Naive B cell (primary cell): Measurements from ENCODE around the gene DDX24. TPM values are rescaled to one million over a fixed set of nuclear protein-coding genes. Genes with fewer than 3 reads are reported as not detected.

Source experiments
- ATAC-seq, 2 donors: fragments of 150-1000 bp; cut with Tn5 transposase; 2 replicates each; pipeline ENCODE4 v1.10.0; 2021; ENCODE audit warnings: low read depth in 2 of 2, mild to moderate bottlenecking in 2 of 2, moderate library complexity in 2 of 2
- DNase-seq: peaks from one replicate; pipeline ENCODE4 v3.0.0; 2022
- H3K27ac Mint-ChIP-seq, 6 donors: one replicate each; pipeline ENCODE4 v1.8.0; 2020 to 2022; ENCODE audit warnings: mild to moderate bottlenecking in 6 of 6, mixed read lengths in 6 of 6, moderate library complexity in 5 of 6, inconsistent platforms in 2 of 6
- H3K27me3 Mint-ChIP-seq, 3 donors: one replicate each; pipeline ENCODE4 v1.8.0; 2021 to 2022; ENCODE audit warnings: mixed read lengths in 3 of 3, mild to moderate bottlenecking in 1 of 3
- H3K36me3 Mint-ChIP-seq, 2 donors: one replicate each; pipeline ENCODE4 v1.8.0; 2020 to 2022; ENCODE audit warnings: mixed read lengths in 2 of 2, inconsistent platforms in 1 of 2, mild to moderate bottlenecking in 1 of 2
- H3K4me1 Mint-ChIP-seq, 3 donors: one replicate each; pipeline ENCODE4 v1.8.0; 2020 to 2022; ENCODE audit warnings: mixed read lengths in 3 of 3, inconsistent platforms in 1 of 3, mild to moderate bottlenecking in 1 of 3, moderate library complexity in 1 of 3
- H3K4me3 Mint-ChIP-seq, 8 donors: one replicate each; pipeline ENCODE4 v1.8.0; 2020 to 2022; ENCODE audit warnings: mild to moderate bottlenecking in 8 of 8, mixed read lengths in 8 of 8, moderate library complexity in 8 of 8, inconsistent platforms in 2 of 8
- H3K9me3 Mint-ChIP-seq, 7 donors: one replicate each; pipeline ENCODE4 v1.8.0; 2020 to 2022; ENCODE audit warnings: mixed read lengths in 7 of 7, mild to moderate bottlenecking in 5 of 7, inconsistent platforms in 2 of 7, moderate library complexity in 1 of 7
- polyA plus RNA-seq, 6 donors: library from polyadenylated mRNA; unstranded; fragments of 300-500 nt; fragmentation: Illumina TruSeq; gene quantifications; one replicate each; pipeline ENCODE4 v1.2.3, GENCODE V29; 2021; ENCODE audit warnings: low read depth in 6 of 6

The DDX24 gene
- polyA plus RNA-seq, 6 donors from 2014 or later, result 90.3 to 213 (median 177) TPM

GRCh38 chr14:94048691-94049624, 32.0 kb downstream of the DDX24 start:
- H3K4me1 Mint-ChIP-seq, result peaks cover 0 to 4% (median 2%) of the 10 kb centered on the region in 3 donors
- peaks cover 17 to 28% of the 10 kb centered on the region in 2 donors for H3K36me3 Mint-ChIP-seq
- H3K27me3 Mint-ChIP-seq, result no peaks in the 10 kb centered on the region
- H3K9me3 Mint-ChIP-seq, result no peaks in the 10 kb centered on the region
- DNase-seq, result no peak
- H3K27ac Mint-ChIP-seq, result peak overlapping the region in 1 of 6 donors; percentile 15
- no peak overlapping the region for H3K4me3 Mint-ChIP-seq
- ATAC-seq, result no peak

DNA sequence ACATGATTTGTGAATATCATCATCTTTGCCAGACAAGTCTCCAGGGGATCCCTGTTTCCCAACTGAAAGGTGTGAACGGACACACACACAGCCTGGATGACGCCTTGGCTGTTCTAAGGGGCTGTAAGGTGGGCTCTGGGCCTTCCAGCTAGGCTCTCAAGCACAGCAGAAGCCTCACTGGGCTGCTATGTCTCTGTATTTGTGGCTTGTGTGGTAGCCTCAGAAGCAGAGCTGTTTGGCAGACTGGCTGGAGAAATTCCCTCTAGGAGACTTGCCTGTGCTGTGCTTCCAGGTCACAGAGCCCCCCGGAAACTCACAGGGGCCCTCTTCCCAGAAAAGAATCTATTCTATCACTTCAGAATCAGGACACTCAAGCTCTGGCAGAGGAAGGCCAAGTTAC, 33.4 kb downstream of the DDX24 start:
- peaks cover 17 to 24% of the 10 kb centered on the region in 2 donors for H3K36me3 Mint-ChIP-seq
- peaks cover 0 to 4% (median under 1%) of the 10 kb centered on the region in 3 donors for H3K4me1 Mint-ChIP-seq
- no peak for DNase-seq
- no peaks in the 10 kb centered on the region for H3K9me3 Mint-ChIP-seq
- peak overlapping the region in 1 of 6 donors; percentile 66 for H3K27ac Mint-ChIP-seq
- H3K27me3 Mint-ChIP-seq, result no peaks in the 10 kb centered on the region
- H3K4me3 Mint-ChIP-seq, result no peak overlapping the region
- ATAC-seq, result no peak

GRCh38 chr14:94046696-94047250, 34.2 kb downstream of the DDX24 start:
- H3K4me1 Mint-ChIP-seq, result peaks cover 0 to 3% (median 0%) of the 10 kb centered on the region in 3 donors
- H3K9me3 Mint-ChIP-seq, result no peaks in the 10 kb centered on the region
- peaks cover 16 to 17% of the 10 kb centered on the region in 2 donors for H3K36me3 Mint-ChIP-seq

DNA sequence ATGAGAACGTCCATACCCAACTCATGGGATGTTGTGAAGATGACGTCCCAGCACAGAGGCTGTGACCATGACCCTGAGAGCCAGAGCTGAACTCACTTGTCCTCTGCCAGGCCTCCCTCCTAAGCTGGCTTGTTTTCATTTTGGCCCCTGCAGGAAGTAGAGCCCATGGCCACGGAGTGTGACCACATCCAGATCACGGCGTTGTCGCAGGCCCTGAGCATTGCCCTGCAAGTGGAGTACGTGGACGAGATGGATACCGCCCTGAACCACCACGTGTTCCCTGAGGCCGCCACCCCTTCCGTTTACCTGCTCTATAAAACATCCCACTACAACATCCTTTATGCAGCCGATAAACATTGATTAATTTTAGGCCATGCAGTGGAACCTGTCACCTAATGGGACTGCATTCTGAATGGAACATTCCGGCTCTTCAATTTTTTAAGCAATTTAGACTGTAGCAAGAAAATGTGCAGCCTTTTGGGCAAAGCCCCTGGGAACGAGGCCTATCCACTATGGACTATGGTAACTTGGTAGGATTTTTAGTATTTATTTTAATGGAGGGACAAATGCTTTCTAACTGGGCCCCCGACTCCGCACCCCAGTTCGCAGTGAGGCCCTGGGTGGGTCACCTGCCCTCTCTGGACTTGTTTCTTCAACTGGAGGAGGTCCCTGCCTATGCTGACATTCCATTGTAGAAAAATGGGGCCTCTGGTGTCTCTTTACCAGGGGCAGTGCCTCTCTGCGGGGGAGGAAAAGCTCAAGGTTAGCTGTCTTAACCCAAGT, 35.2 kb downstream of the DDX24 start:
- Mint-ChIP-seq H3K4me1 (peaks cover 0 to 3% (median 0%) of the 10 kb centered on the region in 3 donors), H3K4me3 (peak overlapping the region in 1 of 8 donors; percentile 25), H3K27ac (peak overlapping the region in 3 of 6 donors; percentile 2 to 74 (median 33)), H3K9me3 (no peaks in the 10 kb centered on the region), H3K36me3 (peaks cover 8 to 13% of the 10 kb centered on the region in 2 donors), H3K27me3 (no peaks in the 10 kb centered on the region)
- no peak for ATAC-seq
- DNase-seq, result no peak

More at GRCh38 chr14:94046696-94047250, 34.2 kb downstream of the DDX24 start:
- H3K4me3 Mint-ChIP-seq, result no peak overlapping the region
- no peak overlapping the region for H3K27ac Mint-ChIP-seq
- H3K27me3 Mint-ChIP-seq, result no peaks in the 10 kb centered on the region
- DNase-seq (no peak), ATAC-seq (no peak)

DNA sequence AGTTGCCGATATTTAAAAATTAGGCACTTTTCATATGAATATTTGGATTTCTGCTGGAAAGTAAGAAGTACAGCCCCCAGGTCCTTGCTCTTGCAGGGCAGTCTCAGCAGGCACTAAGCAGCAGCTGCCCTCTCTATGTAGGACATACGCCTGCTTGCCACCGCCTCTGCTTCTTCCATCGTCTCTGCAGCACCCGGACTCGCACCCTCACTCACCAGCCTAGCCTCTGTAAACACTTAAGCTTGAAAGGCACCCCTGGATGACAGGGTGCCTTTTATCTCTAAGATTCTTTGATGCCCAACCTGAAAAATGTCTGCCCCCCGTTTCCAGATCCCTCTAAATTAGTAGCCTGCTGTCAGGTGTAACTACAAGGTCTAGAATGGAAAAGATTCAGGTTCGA, 35.9 kb downstream of the DDX24 start:
- H3K4me1 Mint-ChIP-seq, result peaks cover 0 to 3% (median 0%) of the 10 kb centered on the region in 3 donors
- peak overlapping the region in 1 of 8 donors; percentile 25 for H3K4me3 Mint-ChIP-seq
- H3K27ac Mint-ChIP-seq, result peak overlapping the region in 2 of 6 donors; percentile 2 to 47
- peaks cover 6 to 7% of the 10 kb centered on the region in 2 donors for H3K36me3 Mint-ChIP-seq
- no peak for ATAC-seq
- no peaks in the 10 kb centered on the region for H3K9me3 Mint-ChIP-seq
- no peaks in the 10 kb centered on the region for H3K27me3 Mint-ChIP-seq
- no peak for DNase-seq

GRCh38 chr14:94044476-94045091, 36.4 kb downstream of the DDX24 start:
- H3K4me1 Mint-ChIP-seq, result peaks cover 0 to 3% (median 0%) of the 10 kb centered on the region in 3 donors
- H3K36me3 Mint-ChIP-seq, result peaks cover under 1 to 4% of the 10 kb centered on the region in 2 donors
- H3K9me3 Mint-ChIP-seq, result no peaks in the 10 kb centered on the region
- H3K27ac Mint-ChIP-seq, result peak overlapping the region in 1 of 6 donors; percentile 78
- H3K27me3 Mint-ChIP-seq, result no peaks in the 10 kb centered on the region
- ATAC-seq (no peak), DNase-seq (no peak)
- no peak overlapping the region for H3K4me3 Mint-ChIP-seq

DNA sequence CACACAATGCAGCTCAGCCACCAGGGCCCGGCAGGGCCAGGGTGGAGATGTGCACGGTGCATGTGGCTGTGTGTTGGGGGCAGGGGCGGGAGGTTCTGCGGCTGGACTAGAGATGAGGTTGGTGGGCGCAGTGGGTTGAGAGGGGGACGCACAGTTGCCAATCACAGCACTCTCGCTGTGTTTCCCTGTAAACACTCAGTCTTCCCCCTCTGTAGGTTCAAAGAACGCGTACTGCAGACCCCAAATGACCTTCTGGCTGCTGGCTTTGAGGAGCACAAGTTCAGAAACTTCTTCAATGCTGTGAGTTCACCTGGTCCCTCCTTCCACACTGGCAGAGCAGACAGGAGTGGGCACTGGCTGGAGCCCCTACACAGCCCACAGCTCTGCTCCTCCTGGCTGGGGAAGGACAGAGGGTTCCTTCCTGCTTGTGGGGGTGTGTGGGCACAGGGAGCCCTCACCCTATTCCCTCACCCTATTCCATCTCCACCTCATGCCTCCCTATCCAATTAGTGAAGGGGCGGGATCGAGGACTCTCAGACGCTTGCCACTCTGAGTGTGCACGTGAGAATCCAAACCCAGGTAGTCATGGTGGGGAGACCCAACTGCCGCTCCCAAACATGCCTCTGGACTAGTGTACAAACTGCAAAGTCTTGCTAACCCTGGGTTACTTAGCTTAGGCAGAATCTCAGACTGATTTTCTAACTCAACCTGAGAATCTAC, 37.1 kb downstream of the DDX24 start:
- DNase-seq (no peak), ATAC-seq (no peak)
- H3K4me3 Mint-ChIP-seq, result peak overlapping the region in 1 of 8 donors; percentile 54
- H3K36me3 Mint-ChIP-seq, result peaks cover 0 to 4% of the 10 kb centered on the region in 2 donors
- H3K9me3 Mint-ChIP-seq, result no peaks in the 10 kb centered on the region
- H3K4me1 Mint-ChIP-seq, result peaks cover 0 to 3% (median 0%) of the 10 kb centered on the region in 3 donors
- H3K27ac Mint-ChIP-seq, result peak overlapping the region in 1 of 6 donors; percentile 78
- H3K27me3 Mint-ChIP-seq, result no peaks in the 10 kb centered on the region

DNA sequence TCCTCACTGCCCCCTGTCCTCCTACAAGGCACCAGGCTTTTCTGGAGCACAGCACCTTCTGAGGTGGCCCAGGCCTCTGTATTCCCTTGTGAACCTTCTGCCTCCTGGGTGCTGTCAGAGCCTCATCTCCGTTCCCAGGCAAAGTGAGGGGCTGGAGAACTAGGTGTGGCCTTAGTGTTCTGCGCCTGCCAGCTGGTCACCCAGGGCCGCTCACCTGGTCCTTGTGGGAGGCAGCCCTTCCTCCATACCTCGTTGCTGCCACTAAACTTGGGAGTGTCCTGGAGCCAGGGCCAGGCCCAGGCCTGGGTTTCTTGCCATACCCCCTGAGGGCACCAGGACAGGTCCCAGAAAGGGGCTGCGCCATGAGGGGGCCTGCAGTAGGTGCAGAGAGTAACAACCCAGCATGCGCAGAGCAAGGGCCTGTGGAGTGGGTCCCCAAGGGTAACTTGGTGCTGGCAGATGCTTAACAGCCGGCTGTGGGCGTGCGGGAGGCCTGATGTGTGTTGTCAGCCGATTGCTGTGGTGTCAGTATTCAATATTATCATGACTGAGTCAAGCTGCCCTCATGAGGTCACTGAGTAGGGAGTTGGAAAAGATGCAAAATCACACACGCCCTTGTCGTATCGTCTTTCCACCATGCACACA, 37.8 kb downstream of the DDX24 start:
- Mint-ChIP-seq H3K27ac (peak overlapping the region in 2 of 6 donors; percentile 15 to 78), H3K4me1 (peaks cover 0 to 3% (median 0%) of the 10 kb centered on the region in 3 donors), H3K36me3 (peaks cover 0 to 3% of the 10 kb centered on the region in 2 donors), H3K27me3 (no peaks in the 10 kb centered on the region), H3K4me3 (peak overlapping the region in 1 of 8 donors; percentile 35), H3K9me3 (no peaks in the 10 kb centered on the region)
- no peak for DNase-seq
- no peak for ATAC-seq

- Mint-ChIP-seq H3K4me3 (no peak overlapping the region), H3K9me3 (no peaks in the 10 kb centered on the region), H3K4me1 (peaks cover 0 to 3% (median 0%) of the 10 kb centered on the region in 3 donors), H3K27me3 (no peaks in the 10 kb centered on the region), H3K36me3 (no peaks in the 10 kb centered on the region), H3K27ac (peak overlapping the region in 2 of 6 donors; percentile 41 to 78)
- DNase-seq (no peak), ATAC-seq (no peak)
Observed at GRCh38 chr14:94042433-94043091, 38.4 kb downstream of the DDX24 start.

DNA sequence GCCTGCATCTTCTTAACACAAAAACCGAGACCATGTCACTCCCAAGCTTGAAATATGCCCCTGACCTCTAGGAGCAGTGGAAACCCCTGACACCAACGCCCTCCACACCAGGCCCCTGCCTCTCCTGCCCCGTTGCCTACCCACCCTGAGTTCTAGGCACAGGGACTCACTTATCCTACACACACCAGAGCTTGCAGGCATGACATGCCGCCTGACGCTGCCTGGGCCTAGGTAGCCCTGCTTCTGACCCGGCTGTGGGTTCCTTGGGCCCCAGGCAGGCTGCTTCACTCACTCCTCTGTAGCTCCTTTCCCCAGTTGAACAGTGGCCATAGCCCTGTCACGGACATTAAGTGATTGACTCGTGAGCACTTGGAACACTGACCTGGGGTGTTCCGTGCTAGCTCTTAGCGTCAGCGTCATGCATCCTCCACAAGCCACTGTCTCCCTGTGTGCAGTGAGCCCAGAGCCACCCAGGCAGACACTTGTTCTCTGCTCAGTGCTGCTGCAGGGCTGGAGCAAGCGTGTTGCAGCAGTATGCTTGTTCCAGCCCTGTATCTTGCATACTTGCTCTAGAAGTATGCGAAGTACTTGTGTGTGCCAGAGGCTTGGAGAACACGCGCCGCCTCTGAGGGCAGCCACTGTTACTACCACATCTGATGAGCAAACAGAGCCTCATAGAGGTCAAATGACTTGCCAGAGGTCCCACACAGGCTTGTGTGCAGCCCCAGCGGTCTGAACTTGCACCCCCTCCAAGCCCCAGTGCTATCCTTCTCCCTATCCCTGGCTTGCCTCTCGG, 39.3 kb downstream of the DDX24 start:
- Mint-ChIP-seq H3K4me3 (peak overlapping the region in 1 of 8 donors; percentile 53), H3K9me3 (no peaks in the 10 kb centered on the region), H3K4me1 (peaks cover 0 to 3% (median under 1%) of the 10 kb centered on the region in 3 donors), H3K27ac (peak overlapping the region in 4 of 6 donors; percentile 41 to 78 (median 62)), H3K36me3 (no peaks in the 10 kb centered on the region), H3K27me3 (peaks cover 0 to 1% (median 0%) of the 10 kb centered on the region in 3 donors)
- DNase-seq, result no peak
- no peak for ATAC-seq

DNA sequence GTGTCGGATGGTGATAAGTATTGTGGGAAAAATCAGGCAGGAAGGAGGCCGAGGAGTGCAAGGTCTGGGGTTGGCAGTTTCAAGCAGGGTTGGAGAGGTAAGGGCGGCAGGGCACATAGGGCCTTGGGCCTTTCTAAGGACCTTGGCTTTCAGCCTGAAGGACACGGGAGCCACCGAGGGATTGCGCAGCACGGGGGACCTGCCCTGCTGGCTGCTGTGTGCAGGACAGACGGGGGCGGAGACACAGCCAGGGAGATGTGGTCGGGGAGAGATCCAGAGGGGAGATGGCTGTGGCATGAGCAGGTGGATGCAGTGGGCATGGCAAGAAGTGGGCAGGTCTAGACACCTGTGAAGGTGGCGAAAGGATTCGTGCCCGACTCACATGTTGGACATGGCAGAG, 40.2 kb downstream of the DDX24 start:
- H3K27ac Mint-ChIP-seq, result peak overlapping the region in 1 of 6 donors; percentile 89

More for the DNA sequence above, 40.2 kb downstream of the DDX24 start:
- DNase-seq (no peak), ATAC-seq (no peak)
- Mint-ChIP-seq H3K9me3 (no peaks in the 10 kb centered on the region), H3K36me3 (no peaks in the 10 kb centered on the region), H3K4me1 (peaks cover 0 to 3% (median 3%) of the 10 kb centered on the region in 3 donors), H3K27me3 (peaks cover 0 to 4% (median 0%) of the 10 kb centered on the region in 3 donors), H3K4me3 (no peak overlapping the region)
